ENCODE measurements around the gene SYT17.

Gene SYT17

GRCh38 chr16:19139436-19140091 is 28.5 kb upstream of the SYT17 start:
- no peak for DNase-seq

DNA sequence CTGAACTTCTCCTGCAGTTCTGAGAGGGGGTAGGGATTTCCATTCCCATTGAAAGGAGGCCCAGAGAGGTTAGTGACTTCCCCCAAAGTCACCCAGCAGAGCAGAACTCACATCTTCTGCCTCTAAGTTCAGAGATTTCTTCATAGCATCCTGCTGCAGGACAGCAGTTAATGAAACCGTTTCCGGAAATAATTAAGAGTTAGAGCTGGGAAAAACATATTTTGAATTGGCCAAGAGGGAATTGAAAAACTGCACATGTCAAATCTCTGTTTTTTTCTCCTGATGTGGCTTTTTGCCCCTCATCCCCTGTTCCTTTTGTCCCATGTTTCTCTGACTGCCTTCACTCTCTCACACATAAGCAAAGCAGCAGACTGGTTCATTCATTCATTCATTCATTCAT is 27.6 kb upstream of the SYT17 start:
- DNase-seq: no peak

DNA sequence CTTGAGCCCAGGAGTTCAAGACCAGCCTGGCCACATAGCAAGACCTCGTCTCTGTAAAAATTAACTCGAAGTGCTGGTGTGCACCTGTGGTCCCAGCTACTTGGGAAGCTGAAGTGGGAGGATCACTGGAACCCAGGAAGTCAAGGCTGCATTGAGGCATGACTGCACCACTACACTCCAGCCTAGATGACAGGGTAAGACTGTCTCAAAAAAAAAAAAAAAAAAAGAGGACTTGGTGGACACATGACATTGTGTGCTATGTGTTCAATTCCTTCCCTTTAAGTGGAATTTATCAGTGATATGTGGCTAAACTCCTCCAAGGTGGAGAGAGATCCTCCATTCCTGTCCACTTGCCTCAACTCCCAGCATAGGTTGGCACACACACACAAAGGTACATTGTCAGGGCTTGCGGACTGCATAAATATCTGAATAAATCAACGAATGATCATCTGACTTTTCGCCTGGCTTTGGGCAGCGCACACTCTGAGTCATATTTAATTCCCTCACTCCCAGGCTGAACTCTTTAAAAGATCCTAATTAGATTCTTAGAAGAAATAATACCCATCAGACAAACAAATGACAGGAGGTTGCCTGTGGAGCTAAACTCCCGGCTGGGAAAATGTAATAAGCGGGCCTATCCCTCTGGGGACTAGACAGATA is 25.0 kb upstream of the SYT17 start:
- no peak for DNase-seq

- no peak for DNase-seq
Measured at GRCh38 chr16:19143599-19143956, 24.5 kb upstream of the SYT17 start.

GRCh38 chr16:19145010-19145409 is 23.0 kb upstream of the SYT17 start:
- DNase-seq: no peak

DNA sequence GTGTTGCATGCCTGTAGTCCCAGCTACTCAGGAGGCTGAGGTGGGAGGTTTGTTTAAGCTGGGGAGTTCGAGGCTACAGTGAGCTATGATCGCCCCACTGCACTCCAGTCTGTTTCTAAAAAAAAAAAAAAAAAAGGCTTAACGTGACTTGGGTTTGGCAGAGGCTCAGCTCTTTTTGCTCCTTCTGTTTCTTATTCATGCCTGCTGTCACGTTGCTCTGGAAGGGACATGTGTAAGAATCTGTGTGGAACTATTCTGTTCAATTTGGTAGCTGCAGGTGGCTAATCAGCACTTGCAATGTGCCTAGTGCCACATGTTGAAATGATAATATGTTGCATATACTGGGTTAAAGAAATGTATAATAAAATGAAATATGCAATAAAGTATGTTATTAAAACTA is 20.9 kb upstream of the SYT17 start:
- DNase-seq: no peak

GRCh38 chr16:19147627-19148026 is 20.4 kb upstream of the SYT17 start:
- DNase-seq: no peak

- no peak for DNase-seq
Measured at GRCh38 chr16:19148189-19148588, 19.9 kb upstream of the SYT17 start.

GRCh38 chr16:19151310-19151709 is 16.7 kb upstream of the SYT17 start:
- DNase-seq: no peak

GRCh38 chr16:19152042-19152441 is 16.0 kb upstream of the SYT17 start:
- DNase-seq: no peak

DNA sequence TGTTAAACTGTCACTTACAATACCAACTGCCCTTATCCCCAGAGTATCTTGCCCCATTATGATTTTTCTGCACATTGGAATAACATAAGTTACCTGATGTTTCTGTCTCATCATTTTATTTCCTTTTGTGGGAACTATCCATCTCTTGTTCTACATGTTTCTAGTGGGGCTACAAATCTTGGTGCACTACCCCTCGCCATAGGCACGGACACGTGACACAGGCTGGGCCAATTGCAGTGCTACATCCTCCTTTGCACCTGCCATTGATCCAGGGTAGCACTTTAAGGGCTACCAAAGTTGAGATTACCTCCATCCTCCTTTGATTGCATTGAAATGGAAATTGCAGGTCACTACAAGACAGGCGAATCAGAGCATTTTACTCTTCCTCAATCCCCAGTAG is 14.2 kb upstream of the SYT17 start:
- DNase-seq: no peak

DNA sequence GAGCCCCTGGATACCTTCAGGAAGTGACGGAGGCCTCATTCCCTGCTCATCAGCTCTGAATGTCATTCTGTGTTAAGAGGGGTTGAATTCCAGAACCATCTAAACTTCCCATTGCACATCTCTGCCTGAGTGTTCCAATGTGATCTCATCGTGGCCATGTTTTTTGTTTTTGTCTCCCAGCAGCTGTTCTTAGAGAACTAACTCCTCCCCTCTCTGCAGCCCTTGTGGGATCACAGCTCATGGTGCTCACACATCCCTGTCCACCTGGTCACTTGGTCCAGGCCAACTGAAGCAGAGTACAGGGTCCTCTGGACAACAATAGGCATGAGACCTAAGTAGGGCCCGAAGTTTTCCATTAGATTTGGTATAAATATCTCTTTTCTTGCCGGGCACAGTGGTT is 6.0 kb upstream of the SYT17 start:
- DNase-seq: no peak

DNA sequence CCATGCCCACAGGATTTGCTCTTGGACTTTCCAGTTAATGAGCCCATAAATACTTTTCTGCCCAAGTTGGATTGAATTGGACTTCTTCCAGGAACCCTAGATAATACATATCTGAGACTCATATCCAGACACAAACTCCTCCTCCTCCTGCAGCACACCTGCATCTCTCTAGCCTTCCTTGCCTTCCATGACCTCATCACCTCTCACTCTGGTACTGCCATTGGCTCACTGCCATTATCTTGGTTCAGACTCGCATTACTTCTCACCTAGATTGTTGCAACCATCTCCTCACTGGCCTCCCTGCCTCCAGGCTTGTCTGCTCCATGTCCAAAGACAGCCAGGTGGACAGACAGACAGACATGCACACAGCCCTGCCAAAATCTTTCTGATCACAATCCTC is 4.8 kb upstream of the SYT17 start:
- no peak for DNase-seq

GRCh38 chr16:19164285-19164684 is 3.8 kb upstream of the SYT17 start:
- no peak for DNase-seq

DNA sequence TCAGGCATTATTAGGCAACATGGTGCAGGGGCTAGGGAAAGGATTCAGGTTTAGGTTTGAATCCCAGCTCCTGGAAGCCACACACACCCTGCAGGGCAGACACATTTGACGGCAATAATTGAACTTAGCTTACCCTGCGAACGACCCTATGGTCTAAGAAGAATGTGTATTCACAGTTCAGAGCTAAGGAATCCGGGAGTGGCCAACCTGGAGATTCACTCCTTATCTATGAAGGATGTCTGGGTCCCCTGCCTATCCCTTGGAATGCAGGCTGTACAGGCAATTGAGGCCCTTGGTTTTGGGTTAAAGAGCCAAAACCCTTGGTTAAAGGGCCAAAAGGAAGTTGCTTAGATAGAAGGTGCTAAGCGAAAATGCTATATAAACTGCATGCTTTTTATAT is 2.9 kb upstream of the SYT17 start:
- no peak for DNase-seq

DNA sequence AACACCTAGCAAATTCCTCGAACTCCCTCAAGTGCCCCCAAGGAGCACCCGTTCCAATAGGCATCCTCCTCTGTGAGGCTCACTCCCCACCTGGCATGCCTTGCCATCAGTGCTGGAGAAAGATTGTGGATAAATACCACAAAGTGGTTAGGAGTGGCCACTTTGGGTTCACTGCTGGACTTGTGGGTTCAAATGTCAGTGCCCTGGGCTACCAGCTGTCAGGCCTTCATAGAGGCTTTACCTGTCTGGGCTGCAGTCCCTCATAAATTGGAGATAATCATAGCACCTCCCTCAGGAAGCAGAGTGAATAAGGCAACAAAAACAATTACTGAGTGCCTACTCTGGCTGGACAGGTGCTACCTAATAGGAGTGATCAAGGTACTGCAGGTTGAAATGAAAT is 1.5 kb upstream of the SYT17 start:
- DNase-seq: no peak

- DNase-seq: no peak
Measured at GRCh38 chr16:19168371-19169081, 486 bp downstream of the SYT17 start.

GRCh38 chr16:19169082-19169639 is 1.1 kb downstream of the SYT17 start:
- DNase-seq: no peak

- DNase-seq: no peak
Measured at GRCh38 chr16:19170043-19170655, 2.1 kb downstream of the SYT17 start.

DNA sequence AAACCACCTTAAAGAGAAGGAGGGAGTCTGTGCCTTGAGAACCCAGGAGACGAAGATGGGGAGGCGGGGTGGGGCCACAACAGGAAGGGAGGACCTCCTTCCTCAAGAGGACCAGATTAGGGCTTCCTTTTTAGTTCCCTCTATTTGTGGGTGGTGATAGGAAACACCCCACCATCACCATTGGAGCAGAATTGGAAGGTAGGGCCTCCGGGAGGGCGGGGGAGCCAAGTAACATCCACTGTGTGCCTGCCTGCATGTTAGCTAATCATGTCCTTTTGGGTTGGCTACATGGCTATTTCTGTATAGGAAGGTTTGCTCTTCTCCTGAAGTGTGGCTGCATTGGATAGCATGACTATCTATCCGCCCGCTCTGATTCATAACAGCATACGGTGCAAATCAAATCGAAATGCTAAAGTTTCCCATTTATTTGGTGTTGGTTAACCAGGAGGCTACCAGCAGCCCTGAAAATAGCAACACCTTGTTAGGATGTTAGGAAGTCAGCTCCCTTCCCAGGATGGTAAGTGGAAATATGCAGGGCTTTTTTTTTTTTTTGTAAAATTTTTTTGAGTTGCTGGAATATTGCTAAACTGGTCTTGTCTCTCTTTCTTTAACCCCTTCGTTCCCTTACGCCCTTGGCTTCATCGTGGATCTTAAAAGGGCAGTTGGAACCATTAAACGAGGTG is 4.2 kb downstream of the SYT17 start:
- DNase-seq: no peak

DNA sequence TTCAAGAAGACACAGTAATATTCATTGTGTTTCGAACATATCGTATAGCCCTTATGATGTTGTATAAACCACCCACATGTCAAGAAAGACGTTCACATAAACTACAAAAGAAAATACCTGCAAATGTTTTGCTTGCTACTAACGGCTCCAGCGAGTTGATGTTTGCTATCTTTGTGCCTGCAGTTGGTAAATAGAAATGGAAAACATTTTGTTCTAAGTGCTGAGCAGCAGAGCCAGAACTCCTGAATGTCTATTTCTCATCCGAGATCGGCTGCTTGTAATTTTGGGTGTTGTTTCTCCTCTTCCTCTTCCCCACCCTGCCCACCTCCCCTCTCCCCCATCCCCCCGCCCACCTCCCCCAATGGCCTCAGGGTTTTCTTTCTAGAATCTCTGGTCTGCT is 5.0 kb downstream of the SYT17 start:
- no peak for DNase-seq

DNA sequence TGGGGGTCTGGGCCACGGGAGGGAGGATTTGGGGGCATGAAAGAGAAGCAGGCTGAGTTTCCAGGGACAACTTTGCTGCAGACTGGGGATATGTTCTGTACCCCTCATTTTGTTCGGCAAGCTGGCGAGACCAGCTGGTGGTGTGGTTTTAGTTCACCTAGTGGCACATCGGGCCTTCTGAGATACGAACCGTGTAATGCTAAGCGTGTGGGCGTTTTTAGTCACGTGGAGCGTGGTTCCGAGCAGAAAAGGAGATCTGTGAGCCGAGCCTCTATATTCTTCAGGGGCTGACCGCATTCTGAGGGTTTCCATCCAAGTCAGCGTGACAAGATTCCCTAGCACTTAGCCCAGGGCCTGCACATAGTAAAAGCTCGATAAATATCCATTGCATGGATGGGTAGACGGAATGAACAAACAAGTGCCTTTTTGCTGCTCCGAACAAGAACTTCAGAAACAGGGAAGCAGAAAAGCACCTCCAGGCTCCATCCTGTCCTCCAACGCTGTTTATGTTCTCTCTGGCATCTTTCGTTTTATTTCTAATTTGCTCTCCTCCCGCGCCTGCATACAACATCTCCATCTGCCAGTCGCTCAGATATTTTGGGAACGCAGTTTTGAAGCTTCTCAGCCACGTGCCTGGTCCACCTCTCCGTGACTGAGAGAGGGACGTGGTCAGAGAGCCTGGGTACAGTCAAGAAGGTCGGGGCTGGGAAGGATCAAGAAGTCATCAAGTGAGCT is 5.8 kb downstream of the SYT17 start:
- DNase-seq: no peak

Measured in fibroblast of skin of right quadriceps (primary cell).